ENCODE results near the gene EXOSC2. TPM values are rescaled to one million over a fixed set of nuclear protein-coding genes. Genes with fewer than 3 reads are reported as not detected.
"Not testable (repeated sequence)": the region's sequence is repeated elsewhere in the genome, so short reads cannot be mapped to it uniquely, and the experiment has no call there.

EXOSC2 gene
- total RNA-seq, 1 donor from 2014 or later, result 19.0 TPM

DNA sequence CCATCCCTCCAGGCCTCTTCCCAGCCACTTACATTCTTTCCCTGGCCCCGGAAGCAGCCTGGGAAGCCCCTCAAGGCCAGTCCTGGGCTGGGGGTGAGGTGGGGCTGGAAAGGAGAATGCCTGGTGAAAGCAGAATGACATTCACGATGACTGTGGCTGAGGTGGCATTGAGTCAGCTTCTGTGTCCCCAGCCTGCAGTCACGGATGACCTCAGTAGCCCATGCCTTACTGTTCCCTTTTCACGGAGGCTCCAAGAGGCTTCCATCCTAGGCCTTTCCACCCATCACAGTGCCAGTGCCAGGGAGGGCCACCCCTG, 26.5 kb upstream of the EXOSC2 start:
- no peak for DNase-seq (ENCODE audit: low spot score)

DNA sequence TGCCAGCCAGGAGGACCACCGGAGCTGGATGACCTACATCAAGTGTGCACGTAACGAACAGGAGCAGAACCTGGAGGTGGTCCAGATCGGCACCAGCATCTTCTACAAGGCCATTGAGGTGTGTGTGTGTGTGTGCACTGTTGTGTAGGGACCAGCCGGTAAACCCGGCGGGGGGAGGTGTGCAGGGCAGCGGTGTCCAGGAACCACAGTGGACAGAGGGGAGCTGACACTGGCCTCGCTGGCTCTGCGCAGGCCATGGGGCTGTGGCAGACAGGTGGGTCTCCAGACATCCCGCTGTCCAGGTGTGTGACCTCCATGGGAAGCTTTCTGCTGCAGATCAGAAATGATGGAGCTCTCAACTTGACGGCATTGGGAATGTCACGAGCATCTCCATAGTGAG, 25.4 kb upstream of the EXOSC2 start:
- DNase-seq (ENCODE audit: low spot score), result no peak

DNA sequence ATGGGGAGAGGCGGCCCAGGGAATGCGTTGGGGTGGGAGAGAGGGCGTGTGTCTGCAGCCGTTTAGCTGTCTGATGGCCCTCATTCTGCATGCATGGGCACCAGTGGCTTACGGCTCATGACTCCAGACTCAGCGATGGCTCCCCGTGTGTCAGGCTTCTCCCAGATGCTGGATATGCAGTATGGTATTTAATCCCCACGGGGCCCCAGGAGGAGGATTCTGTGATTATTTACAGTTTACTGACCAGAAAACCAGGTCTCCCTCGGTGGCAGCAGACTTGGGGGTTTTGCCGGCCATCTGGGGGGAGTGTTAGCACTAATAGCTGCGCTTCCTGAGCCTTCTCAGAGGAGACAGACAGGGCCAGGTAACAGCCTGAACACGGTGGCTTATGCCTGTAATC, 24.9 kb upstream of the EXOSC2 start:
- no peak for DNase-seq (ENCODE audit: low spot score)

DNA sequence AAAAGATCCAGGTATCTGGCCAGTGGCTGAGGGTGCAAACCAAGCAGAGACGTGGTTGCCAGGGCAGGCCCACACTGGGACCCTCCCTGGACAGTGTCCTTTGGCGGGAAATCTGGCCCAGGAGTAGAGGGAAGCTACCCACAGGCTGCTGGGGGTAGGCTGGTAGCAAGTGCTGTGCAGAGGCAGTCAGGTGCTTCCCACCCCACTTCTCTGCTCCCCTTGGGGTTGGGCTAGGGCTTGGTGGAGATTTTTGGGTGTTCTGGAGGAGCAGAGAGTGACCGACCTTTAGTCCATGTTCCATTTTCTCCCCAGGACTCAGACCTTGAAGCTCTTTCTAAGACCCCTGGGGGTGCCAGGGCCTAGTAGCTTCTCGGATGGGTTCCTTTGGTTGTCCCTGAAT, 23.6 kb upstream of the EXOSC2 start:
- DNase-seq (ENCODE audit: low spot score), result no peak

DNA sequence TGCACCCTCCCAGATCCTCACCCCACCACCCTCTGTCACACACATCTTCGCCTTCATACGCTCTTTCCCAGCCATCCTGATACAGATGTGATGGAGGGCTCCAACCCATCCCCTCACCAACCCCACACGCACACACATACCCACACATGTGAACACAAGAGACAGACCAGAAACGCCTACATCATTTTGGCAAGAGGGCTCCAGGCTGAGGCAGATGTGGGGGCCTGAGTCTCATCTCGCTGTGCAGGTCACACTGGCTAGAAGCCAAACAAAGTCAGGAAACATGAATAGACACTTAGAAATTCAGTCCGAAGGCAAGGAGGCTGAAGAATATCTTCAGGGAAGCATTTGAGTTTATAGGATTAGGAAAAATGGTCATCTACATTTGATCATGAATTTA, 22.9 kb upstream of the EXOSC2 start:
- no peak for DNase-seq (ENCODE audit: low spot score)

DNA sequence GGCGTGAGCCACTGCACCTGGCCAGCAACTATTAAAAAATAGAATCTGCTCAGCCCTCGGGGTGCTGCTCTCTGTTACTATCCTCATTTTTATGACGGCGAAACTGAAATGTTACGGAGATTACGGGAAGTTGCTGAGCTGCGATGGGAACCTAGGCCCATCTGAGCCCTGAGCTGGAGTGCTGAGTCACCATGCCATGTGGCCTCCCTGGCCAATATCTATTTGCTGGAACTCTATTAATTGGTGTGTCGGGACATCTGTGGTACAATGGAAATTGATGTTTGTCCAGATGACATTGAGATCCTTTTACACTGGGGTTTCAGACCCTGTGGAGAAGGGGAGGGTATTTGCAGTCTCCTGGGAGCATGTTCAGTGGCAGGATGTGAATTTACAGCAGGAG, 21.1 kb upstream of the EXOSC2 start:
- no peak for DNase-seq (ENCODE audit: low spot score)

DNA sequence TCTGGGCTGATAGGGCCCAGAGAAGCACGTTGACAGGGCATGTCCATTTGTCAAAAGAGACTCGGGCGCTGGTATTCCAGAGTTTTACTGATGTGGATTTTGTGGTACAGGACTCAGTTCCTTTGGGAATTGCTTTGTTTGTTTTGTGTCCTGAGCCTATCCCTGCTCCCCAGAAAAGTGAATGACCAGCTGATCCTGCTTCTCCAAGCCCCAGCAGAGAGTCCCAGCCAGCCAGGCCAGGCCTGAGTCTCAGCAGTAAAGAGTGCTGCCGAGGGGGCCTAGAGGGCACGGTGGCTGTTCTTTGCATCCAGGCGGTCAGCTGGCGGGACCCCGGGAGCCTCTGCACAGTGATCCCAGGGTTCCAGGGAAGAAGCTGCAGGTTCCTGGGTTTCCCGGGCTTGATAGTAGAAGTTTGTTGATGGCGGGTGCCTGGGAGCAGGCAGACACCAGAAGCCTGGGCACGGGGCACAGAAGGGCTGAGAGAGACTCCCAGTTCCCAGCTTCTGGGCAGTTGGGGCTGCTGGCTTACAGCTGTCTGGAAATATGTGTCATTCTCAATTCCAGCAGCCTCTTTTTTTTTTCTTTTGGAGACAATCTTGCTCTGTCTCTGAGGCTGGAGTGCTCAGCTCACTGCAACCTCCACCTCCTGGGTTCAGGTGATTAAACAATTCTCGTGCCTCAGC, 20.5 kb upstream of the EXOSC2 start:
- DNase-seq (ENCODE audit: low spot score), result no peak

DNA sequence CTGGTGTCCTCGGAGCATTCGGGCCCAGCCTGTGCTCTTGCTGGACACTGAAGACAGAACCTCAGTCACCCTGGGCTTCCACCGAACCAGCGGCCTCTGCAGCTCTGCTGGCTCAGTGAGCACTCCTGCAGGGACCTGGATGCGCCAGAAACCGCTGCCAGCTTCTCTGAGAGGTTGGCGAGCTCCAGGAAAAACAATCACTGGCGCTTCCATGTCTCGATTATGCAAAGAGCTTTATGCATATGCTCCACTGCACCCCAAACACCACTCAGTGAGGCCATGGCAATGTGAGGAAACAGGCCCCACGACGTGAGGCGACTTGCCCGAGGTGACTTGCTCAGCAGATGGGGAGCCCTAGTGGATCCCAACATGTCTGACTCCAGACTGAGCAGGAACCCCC, 18.2 kb upstream of the EXOSC2 start:
- DNase-seq (ENCODE audit: low spot score), result no peak

DNA sequence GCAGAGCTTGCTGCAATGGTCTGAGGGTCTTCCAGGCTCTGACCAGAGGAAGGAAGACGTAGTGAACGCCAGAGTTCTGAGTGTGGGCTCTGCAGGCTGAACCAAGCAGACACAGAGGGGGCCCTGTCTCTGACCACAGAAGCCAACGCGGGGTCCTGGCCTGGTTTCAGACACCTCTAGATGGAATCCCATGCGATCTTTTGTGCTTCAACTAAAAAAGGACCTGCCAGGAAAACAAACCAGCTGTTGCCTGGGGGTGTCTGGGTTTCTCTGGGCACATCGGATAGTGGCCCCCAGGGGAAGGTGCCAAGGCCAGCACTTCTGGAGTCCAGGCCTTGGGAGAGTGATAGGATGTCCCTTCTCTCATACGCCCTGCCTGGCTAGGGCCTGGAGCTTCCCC, 16.3 kb upstream of the EXOSC2 start:
- no peak for DNase-seq (ENCODE audit: low spot score)

DNA sequence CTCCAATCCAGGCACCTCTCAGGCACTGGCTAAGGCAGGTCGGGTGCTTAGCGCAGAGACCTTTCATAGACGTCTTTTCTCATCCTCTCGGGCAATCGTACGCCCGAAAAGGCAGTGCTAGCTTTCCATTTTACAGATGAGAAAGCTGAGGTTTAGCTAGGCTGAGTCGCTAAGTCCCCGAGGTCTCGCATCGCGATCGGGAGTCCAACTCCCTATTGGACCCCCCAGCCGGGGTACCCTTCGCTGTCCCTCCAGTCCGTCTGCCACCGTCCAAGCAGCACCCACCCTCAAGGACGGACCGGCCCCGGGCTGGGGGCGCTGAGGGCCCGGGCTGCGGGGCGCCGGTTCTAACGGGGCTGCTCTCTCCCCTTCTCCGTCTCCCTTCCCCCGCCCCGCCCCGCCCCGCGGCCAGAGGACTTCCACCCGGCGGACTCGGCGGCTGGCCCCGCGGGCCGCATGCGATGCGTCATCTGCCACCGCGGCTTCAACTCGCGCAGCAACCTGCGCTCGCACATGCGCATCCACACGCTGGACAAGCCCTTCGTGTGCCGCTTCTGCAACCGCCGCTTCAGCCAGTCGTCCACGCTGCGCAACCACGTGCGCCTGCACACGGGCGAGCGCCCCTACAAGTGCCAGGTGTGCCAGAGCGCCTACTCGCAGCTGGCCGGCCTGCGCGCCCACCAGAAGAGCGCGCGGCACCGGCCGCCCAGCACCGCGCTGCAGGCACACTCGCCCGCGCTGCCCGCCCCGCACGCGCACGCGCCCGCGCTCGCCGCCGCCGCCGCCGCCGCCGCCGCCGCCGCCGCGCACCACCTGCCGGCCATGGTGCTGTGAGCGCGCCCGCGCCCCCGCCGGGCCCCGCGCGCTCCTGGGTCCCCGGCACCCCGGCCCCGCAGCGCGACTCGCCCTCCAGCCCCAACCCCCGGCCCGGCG, 12.5 kb upstream of the EXOSC2 start:
- DNase-seq (ENCODE audit: low spot score), result peak; percentile 83

DNA sequence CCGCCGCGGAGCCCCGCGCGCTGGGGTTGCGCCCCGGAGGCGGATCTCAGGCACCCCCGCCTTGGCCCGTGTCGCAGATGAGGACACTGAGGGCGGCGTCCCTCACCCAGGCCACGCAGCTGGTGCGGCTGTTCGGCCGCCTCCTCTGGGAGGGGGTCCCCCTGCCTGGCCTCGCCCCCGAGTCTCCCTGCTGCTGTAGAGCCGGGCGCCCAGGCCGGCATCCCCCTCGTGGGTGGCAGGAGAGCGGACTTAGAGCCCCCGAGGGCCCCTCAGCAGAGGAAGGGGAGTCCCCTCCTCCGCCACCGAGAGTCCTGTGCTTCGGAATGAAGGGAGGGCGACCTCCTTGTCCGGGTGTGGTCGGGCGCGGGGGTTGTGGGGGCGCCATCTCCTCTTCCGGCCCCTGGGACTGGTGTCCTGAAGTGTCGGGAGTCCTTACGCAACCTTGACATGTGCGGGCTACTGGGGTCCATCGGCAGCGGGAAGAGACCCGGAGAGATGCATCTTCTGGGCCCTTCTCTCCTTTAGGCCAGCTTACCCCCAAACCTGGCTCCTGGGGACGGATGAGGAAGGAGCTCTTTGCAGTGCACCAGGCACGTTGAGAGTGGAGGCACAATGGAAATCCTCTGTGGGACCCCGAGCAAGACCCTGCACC, 11.7 kb upstream of the EXOSC2 start:
- DNase-seq (ENCODE audit: low spot score), result no peak

DNA sequence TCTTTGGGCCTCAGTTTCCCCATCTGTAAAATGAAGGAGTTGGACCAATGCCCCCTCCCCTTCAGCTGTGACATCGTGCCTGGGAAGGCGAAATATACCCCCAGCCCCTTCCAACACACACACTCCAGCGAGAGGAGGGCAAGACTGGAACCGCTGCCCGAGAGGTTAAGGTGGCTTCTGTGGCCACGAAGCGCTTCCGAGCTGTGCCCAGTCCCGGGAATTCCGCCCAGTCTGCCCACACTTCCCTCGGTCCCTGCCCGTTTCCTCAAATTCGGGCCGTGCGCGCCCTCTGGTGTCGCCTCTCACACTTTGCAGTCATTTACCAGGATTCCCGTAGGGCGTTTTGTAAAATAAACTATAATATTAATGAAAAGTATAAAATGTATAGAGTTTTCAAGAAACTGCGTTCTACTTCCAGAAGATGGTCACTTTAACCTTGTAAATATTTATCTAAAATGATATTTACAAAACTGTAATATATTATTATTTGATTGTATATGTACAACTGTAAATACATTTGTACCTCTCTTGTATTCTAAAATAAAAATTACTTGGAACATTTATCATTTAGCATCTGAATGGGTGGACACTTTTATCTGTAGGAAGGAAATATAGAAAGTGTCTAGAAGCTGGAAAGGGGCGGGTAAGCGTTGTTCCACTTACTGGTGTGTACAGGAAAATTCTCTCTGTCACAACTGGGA, 11.0 kb upstream of the EXOSC2 start:
- DNase-seq (ENCODE audit: low spot score), result peak; percentile 75

DNA sequence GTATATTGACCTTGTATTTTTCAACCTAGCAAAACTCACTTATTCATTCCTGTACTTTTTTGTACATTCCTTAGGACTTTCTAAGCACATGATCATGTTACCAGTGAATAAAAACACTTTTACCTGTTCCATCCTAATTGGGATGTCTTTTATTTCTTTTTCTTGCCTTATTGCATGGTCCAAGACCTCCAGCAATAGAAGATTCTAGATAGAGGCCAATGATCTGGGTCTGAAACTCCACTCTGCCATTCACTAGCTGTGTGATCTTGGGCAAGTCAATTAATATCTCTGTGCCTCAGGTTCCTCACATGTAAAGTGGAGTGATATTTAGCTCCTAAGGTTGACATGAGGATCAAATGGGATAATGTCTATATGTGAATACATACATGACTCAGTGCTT, 8.5 kb upstream of the EXOSC2 start:
- no peak for DNase-seq (ENCODE audit: low spot score)

DNA sequence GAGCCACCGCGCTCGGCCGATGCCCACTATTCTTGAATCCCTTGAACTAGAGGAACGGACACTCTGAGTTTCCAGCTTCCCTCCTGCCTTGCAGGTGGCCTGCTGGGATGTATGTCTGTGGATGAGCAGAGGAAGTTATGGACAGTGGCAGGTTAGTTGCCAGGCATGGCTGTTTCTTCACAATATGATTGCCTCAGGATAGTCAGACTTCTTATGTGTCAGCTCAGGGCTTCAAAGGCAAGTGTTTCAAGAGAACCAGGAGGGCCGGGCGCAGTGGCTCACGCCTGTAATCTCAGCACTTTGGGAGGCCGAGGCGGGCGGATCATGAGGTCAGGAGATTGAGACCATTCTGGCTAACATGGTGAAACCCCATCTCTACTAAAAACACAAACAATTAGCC, 7.6 kb upstream of the EXOSC2 start:
- DNase-seq (ENCODE audit: low spot score), result not testable (repeated sequence)

DNA sequence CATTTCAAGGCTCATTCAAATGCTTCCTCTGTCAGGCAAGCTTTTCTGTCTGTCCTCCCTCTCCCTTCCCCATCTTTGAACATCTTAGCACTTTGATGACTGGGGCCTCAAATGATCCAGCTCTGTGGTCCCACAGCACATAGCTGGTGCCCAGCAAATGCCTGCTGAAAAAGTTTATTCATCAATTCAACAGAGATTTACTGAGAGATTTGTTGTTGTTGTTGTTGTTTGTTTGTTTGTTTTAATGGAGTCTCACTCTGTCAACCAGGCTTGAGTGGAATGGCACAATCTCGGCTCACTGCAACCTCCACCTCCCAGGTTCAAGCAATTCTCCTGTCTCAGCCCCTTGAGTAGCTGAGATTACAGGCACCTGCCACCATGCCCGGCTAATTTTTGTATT, 6.0 kb upstream of the EXOSC2 start:
- DNase-seq (ENCODE audit: low spot score), result no peak

DNA sequence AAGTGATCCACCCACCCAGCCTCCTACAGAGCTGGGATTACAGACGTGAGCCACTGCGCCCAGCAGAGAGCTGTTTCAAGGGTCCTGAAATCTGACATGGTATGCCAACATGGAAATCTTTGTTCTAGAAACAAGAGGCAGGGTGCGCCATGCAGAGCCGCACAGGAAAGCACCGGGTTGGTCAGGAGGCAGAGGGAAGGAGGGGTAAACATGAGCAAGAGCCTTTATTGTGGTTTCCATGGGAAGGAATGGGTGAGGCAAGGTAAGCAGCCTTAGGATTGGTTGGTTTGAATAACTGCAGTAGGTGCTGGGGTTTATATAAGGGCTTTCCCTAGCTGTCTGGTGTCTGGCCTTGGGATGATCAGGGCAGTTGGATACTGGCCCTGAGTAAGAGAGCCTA, 5.5 kb upstream of the EXOSC2 start:
- no peak for DNase-seq (ENCODE audit: low spot score)

DNA sequence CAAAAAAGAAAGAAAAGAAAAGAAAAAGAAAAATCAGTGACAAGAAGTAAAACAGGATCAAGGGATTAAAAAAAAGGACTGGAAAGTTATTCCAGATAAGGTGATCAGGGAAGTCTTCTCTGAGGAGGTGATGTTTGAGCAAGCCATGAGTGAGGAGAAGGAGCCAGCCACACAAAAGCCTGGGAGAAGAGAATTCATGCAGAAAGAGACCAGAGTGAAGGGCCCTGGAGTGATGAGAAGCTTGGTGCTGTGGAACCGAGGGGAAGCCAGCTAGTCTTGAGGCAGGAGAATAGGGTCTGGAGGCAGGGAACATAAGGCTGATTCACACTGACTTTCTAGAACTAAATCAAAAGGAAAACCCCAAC, 4.0 kb upstream of the EXOSC2 start:
- DNase-seq (ENCODE audit: low spot score), result no peak

DNA sequence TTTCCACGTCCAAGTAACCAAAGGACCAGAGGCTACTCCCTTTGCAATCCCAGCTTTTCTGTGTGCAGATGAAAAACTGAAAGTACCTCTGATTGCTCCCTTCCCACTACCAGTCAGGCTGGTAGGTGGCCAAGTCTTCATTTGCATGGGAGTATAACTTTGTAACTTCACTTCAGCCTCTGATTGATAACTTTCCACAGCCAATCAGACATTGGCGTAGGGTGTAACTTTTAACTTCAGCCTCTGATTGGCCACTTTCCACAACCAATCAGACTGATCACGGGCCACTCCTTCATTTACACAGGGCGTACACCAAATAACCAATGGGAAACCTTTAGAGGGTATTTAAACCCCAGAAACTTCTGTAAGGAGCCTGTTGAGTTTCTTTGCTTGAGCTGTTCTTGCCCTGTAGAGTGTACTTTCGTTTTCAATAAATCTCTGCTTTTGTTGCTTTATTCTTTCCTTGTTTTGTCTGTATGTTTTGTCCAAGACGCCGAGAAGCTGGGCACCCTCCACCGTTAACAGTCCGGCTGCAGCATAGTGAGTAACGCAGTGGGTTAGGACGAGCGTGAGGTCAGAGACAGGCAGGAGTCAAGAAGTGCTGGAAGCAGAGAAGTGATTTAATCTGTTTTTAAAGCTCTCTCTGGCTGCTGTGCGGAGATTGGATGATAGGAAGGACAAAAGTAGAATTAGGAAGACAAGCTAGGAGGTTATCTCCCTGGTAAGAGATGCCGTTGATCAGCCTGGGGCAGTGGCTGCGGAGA, 3.5 kb upstream of the EXOSC2 start:
- DNase-seq (ENCODE audit: low spot score), result peak; percentile 87

DNA sequence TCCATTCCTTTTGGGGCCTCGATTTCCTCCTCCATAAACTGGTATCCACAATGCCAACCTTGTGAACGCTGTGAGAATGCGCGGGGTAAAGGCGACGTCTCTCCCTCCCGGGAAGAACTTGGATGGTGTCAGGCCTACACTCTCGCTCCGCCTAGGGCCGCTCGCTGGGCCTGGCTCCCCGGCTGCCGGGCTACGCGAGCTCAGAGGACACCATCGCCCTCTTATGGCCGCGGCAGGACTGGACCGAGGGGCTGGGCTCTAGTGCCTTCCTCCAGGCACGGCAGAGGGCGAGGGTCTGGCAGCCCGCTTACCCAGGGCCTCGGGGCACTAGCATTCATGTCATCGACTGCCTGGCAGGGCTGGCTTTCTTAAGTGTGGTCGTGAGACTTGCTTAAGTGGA, 1.3 kb upstream of the EXOSC2 start:
- no peak for DNase-seq (ENCODE audit: low spot score)

DNA sequence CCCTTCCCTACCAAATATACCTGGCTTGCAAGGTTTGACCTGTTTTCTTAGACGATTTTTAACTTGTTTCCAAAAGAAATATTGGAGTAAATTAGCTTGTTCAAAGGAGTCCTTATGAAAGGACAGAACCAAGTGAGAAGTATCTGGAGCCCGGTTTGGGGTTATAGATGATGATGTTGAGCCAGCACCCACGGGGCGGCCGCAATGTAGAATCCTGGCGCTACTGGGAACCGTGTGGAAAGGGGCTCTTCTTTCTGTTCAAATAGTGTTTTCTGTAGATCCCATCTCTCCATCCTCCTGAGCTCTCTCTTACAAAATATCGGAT, 517 bp upstream of the EXOSC2 start:
- DNase-seq (ENCODE audit: low spot score), result no peak

DNA sequence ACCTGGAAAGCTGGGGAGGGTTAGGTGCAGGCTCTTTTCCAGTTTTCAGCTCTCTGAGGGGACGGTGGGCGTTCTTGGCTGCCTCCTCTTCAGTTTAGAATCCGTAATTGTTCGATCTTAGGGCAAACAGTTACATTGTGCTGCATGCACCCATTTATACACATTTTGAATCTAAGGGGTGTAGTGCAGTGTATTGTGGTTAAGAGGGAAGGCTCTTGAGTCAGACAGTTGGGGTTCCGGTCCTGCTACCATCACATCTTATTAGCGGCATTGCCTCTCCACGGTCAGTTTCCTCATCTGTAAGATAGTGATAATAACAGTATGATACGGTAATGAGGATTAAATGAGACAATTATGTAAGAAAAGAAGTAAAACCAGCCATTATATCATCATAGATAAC, 625 bp downstream of the EXOSC2 start:
- no peak for DNase-seq (ENCODE audit: low spot score)

DNA sequence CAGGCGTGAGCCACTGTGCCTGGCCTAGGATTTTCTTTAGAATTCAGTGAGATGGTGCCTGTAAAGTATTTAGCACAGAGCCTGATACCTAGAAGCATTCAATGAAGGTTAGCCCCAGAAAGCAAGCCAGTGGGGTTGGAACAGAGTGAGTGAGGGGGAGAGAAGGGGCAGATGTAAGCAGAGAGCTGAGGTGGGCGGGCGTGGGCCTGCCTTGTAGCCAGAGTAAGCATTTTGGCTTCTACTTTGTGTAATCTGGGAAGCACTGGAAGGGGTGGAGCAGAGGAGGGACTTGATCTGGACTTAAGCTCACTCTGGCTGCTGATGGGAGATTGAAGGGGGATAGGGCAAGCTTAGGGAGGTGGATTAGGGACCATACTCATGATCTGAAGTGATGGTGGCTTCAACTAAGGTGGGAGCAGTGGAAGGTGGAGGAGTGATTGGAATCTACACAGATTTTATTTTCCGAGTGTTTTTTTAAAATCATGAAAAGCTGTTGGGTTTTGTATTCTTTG, 2.6 kb downstream of the EXOSC2 start:
- no peak for DNase-seq (ENCODE audit: low spot score)
